HG03108 (cell line): ENCODE measurements around the gene PRDM16.

Experiments
- ATAC-seq: cut with Tn5 transposase; IDR thresholded peaks from one replicate; pipeline ENCODE4 v1.9.1; 2021; ENCODE audit warnings: moderate library complexity; ENCODE audit not compliant: unreplicated experiment

Gene PRDM16

DNA sequence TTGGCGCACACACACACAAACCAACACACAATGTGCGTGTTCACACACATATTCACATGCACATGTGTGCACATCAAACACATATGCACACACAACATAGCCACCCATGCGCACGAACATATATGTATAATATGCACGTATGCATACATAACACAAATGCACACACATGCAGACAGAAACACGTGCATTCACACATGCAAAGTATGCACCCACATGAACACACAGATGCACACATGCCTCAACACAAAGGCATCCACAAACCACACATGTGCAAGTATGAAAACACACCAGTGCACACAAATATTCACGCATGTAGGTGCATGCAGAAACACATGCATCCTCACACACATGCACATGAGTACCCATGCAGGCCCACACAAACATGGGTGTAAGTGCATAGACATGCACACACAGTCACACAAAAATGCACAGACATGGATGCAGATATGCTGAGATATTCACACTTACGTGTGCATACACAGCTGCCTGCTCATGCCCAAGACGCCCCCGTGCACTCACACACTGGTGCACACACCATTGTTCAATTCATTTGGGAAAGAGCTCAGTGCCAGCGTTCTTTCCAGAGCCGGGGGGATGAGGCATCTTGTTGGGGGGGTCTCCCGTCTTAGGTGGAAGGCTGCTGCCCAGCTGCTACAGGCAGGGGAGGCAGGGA lies 332.7 kb downstream of the PRDM16 start:
- ATAC-seq = no peak

DNA sequence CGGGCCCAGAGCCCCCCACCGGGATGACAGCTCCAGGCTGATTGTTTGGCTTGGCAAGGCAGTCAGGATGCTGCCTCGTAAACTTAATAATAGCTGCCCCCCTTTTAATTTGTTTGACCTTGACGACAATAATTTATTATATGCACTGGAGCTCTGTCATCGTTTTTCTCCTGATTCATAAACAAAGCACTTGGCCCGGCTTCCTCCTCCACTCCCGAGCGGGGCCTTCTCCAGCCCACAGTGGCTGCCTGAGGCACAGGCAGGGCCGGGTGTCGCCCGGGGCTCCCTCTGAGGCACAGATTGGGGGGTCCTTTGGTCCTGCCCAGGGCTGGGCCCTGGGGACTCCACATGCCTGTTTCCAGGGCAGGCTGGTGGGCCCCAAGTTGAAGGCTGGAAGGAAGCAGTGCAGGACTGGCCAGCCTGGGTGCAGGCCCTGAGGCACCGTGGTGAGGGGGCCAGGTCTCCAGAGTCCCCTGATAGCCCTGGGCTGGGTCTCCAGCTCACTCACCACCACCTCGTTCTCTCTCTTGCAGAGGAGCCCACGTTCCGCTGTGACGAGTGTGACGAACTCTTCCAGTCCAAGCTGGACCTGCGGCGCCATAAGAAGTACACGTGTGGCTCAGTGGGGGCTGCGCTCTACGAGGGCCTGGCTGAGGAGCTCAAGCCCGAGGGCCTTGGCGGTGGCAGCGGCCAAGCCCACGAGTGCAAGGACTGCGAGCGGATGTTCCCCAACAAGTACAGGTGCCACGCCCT lies 333.4 kb downstream of the PRDM16 start:
- ATAC-seq = no peak

DNA sequence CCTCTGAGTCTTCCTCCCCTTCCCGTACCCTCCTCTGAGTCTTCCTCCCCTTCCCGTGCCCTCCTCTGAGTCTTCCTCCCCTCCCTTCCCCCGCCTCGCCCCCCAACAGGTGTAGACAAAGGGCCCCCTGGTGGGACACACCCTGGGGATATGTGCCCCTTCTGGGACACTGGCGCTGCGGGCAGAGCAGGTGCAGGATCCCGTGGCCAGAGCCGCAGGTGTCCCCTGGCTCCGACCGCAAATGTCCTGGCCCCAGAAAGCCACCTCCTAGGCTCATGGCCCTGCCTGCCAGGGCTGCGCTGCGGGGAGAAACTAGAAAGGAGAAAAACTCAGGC lies 334.0 kb downstream of the PRDM16 start:
- no peak for ATAC-seq

DNA sequence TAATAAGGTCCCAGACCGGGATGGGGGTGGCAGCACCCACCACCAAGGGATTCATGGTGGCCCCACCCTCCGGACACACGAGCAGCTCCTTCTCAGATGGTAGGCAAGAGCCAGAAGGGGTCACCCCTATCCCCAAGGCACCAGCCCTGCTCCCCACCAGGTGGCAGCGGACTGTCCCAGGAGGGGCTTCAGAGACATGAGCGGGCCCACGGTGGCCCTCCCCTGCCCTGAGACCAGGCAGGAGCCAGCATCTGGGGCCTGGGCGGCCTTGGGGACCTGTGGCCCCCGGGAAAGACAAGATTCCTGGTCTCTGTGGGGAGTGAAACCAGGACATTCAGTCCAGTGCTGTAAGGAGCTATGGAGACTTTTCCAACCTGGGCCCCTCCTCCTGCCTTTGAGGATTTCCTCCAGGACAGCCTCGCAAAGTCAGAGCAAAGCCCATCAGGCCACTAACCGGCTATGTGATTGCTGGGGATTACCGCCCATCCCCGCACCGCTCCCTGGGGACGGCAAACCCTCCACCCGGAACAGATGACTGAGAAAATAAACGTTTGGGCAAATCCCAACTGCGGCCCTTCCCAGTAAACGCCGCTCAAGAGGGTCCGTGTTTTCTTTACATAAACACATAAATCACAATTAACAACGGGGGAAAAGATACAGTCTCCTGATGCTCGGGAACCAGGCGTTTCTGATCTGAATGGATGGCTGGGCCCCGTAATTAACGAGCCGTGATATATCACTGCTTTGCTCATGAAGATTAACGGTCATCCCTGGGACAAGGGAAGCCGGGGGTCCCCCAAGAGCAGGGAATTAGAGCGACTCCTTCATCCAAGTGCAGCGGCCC lies 334.6 kb downstream of the PRDM16 start:
- ATAC-seq = no peak

DNA sequence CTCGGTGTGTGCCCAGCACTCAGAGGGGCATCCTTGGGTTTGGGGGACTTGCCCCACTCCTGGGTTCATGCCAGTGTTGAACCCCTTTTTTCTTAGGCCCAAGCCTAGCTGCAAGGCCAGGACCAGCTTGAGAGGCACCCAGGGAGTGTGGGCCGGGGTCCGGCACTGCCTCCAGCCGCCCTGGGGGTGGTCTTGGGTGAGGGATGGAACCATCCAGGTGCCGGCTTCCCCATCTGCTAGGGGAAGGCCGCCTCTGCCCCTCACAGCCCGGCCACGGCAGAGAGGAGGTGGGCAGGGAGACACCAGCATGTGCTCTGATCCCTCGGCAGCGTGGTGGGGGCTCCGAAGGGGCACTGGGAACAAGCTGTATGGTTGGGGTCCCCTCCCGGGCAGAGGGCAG lies 335.3 kb downstream of the PRDM16 start:
- no peak for ATAC-seq

DNA sequence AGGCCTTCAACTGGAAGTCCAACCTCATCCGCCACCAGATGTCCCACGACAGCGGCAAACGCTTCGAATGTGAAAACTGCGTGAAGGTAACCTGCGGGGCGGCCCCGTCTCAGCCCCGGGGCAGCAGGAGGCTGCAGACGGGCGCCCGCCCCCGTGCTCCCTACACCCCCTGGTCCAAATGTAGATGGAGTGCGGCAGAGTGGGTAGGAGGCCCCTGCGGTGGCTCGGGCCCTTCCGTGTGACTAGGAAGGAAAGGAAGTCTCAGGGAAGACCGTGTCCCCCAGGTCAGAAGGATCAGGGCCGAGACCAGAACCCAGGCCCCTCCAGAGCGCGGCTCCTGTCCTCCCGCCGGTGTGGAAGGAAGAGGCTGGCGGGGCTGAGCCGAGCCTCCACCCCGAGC lies 335.8 kb downstream of the PRDM16 start:
- no peak for ATAC-seq

DNA sequence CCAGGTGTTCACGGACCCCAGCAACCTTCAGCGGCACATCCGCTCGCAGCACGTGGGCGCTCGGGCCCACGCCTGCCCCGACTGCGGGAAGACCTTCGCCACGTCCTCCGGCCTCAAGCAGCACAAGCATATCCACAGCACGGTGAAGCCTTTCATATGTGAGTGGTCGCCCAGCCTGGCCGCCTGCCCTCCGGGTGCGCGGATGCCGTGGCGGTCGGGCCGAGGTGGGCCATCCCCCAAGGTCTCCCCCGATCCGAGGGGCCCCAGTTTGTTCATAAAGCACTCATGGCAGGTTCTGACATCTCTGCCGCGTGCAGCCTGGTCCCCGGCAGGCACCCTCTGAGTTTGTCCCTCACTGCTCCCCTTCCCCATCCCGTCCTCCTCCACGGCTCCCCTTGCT lies 336.5 kb downstream of the PRDM16 start:
- ATAC-seq = no peak

DNA sequence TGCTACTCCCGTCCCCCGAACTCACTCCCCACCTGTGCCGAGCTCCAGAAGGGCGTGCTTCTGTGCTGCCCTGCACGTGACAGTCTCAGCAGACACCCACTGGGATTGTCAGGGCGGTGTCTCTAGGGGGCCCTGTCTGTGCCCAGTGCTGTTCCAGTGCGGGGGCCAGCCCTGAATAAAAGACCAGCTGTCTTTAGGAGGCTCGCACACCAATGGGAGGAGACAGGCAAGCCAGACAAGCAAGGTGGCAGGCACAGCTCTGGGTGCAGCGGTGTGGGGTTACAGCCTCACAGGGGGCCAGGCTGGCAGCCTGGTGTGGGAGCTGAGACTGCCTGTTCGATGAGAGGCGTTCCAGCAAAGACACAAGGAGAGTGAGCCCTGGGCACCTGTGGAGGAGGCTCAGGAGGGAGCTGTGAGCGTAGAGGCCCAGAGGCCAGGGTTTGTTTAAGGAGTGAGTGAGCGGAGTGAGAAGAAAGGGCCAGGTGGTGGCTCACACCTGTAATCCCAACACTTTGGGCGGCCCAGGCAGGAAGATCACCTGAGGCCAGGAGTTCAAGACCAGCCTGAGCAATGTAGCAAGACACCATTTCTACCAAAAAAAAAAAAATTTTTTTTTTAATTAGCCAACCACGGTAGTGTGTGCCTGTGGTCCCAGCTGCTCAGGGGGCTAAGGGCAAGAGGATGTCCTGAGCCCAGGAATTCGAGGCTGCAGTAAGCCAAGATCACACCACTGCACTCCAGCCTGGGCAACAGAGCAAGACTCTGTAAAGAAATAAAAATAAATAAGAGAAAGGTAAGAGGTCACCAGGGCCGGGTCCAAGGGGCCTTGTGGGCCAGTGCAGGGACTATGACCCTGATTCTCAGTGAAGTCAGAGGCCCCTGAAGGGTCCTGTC lies 337.2 kb downstream of the PRDM16 start:
- ATAC-seq = no peak

DNA sequence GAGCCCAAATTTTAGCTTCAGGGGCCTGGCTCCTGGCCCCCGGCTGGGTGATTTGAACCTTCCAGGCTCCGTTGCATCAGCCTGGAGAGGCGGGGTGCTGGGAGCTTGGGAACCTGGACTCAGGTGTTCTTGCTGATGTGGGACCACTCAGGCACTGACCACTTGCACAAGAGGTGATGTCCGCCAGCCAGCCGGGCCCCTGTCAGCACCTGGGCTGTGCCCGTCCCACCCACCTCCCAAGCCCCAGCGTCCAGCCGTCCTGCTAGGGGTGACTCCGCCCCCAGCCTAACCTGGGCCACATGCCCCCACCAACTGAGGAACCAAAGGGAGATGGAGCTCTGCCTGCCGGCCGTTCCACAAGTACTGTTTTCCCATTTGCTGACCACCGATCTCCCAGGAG lies 338.0 kb downstream of the PRDM16 start:
- no peak for ATAC-seq

DNA sequence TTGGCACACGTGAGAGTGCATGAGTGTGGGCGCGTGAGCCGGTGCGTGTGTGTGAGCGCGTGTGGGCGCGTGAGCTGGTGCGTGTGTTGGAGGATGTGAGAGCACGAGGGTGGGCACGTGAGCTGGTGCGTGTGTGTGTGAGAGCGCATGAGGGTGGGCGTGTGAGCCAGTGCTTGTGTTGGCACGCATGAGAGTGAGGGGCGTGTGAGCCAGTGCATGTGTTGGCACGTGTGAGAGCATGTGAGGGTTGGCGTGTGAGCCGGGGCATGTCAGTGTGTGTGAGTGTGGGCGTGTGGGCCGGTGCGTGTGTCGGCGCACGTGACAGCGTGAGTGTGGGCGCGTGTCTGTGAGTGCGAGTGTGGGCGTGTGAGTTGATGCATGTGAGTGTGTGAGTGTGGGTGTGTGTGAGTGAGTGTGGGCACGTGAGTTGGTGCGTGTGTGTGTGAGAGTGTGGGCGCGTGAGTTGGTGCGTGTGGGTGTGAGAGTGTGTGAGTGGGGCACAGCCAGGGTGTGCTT lies 339.8 kb downstream of the PRDM16 start:
- no peak for ATAC-seq

DNA sequence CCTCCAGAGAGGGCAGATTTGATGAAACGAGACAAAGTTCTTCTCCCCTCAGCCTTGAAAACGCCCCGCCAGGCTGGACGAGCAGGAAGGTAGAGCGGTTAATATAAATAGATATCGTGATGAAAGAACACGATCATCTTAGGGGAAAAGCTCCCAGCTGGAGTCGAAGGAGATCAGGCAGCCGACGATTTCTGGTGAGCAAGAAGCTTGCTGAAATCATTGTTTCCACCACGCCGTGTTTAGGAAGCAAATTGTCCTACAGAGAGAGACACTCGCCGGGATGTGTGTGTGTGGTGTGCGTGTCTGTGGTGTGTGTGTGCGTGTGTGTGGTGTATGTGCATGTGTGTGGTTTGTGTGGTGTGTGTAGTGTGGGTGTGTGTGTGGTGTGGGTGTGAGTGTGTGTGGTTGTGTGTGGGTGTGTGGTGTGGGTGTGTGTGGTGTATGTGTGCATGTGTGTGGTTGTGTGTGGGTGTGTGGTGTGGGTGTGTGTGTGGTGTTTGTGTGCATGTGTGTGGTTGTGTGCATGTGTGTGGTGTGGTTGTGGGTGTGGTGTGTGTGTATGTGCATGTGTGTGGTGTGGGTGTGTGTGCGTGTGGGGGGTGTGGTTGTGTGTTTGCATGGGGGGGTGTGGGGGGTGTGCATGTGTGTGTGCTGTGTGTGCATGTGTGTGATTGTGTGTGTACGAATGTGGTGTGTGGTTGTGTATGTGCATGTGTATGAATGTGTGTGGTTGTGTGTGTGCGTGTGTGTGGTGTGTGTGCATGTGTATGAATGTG lies 340.6 kb downstream of the PRDM16 start:
- no peak for ATAC-seq

DNA sequence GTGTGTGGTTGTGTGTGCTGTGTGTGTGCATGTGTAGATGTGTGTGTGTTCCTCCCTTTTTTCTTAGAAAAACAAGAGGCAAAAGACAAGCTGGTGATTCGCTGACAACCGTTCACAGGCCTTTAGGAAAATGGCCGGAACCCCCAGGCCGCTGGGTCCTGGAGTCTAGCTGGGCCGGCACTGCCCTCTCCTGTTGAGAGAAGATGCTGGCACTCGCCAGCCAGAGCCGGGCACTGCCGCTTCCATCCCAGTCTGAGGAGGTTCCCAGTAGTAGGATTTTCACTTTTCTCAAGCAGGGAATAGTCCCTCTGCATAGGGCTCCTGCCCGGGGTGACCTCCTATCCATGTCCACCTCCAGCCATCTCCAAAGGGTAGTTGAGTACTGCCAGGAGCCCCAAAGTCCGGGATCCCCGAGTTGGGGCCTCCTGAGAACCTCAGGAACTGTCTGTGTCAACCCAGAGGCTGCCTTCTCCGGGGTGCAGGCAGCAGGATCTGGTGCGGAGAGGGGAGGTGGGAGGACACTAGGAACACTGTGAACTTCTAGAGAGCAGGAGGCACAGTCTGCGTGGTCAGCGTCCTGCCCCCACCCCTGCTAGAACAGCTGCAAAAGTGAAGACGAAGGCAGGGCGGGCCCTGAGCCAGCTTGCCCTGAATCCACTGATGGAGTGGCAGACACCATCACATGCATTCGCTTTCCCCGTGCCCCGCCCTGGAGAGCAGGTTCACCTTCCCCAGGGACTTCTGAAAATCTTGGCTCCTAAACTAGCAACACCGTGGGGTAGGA lies 341.3 kb downstream of the PRDM16 start:
- ATAC-seq = no peak

DNA sequence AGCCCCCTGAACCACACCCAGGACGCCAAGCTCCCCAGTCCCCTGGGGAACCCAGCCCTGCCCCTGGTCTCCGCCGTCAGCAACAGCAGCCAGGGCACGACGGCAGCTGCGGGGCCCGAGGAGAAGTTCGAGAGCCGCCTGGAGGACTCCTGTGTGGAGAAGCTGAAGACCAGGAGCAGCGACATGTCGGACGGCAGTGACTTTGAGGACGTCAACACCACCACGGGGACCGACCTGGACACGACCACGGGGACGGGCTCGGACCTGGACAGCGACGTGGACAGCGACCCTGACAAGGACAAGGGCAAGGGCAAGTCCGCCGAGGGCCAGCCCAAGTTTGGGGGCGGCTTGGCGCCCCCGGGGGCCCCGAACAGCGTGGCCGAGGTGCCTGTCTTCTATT lies 342.8 kb downstream of the PRDM16 start:
- ATAC-seq = no peak

DNA sequence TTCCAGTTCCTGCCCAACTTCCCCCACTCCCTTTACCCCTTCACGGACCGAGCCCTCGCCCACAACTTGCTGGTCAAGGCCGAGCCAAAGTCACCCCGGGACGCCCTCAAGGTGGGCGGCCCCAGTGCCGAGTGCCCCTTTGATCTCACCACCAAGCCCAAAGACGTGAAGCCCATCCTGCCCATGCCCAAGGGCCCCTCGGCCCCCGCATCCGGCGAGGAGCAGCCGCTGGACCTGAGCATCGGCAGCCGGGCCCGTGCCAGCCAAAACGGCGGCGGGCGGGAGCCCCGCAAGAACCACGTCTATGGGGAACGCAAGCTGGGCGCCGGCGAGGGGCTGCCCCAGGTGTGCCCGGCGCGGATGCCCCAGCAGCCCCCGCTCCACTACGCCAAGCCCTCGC lies 343.4 kb downstream of the PRDM16 start:
- no peak for ATAC-seq

DNA sequence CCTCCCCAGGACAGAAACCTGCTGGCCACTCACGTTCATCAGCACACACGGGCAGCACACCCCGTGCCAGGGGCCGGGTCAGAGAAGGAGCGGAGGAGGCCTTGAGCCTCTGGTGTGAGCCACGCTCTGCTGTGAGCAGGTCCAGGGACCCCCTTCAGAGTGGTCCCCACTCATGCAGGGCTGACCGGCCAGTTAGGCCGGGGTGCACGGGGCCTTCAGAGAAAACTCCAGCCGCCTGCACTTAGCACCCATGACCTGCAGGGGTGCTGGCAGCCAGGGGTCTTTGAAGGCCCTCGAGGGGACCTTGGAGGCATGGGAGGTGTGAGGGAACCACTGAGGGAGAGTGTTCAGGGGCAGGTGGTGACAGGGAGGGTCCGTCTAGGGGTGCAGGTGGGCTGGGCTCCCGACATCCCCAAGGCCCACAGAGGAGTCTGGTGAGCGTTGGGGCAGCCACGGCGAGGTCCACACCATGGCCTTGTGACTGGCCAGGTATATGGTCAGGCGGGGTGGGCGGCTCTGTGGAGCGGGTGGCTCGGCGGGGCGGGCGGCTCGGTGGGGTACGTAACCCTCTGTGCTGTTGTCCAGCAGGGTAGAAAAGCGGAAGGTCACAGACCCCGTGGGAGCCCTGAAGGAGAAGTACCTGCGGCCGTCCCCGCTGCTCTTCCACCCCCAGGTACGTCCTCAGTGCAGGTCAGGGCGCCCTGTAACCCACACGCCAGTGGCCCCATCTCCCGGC lies 345.1 kb downstream of the PRDM16 start:
- no peak for ATAC-seq

DNA sequence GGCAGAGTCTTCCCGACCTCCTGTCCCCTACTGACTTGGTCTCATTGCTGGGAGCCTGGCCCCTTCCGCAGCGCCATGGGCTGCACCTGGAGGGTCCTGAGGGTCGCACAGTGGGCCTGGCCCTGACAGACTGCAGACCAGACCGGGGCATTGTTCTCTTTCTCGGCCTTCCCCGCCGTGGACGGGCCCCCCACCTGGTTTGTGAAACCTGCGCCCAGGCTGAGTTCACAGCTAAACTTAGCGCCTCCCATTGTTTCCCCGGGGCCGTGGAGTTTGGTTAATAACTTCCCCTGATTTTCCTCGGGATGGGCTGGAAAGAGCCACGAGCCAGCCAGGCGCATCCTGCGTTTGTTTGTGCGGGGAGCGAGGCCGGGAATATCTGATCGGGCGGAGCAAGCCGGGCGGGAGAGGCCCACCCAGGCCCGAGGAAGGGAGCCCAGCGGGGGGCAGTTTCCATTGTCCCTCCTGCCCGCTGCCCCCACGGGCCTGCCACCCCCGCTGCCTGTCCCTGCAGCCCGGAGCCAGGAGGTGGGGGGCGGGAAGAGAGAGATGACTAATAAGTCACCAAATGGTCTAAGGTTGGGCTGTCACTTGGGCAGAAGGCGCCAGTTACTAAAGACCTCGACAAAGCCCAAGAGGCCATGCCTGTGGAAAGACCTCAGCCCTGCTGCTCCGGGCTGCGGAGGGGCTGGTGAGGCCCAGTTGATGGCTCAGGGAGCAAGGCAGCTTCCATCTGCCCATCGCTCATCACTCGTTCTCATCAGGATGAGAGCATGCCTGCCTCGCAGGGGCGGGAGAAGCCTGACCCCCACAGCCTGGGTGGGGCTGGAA lies 346.5 kb downstream of the PRDM16 start:
- ATAC-seq = no peak

DNA sequence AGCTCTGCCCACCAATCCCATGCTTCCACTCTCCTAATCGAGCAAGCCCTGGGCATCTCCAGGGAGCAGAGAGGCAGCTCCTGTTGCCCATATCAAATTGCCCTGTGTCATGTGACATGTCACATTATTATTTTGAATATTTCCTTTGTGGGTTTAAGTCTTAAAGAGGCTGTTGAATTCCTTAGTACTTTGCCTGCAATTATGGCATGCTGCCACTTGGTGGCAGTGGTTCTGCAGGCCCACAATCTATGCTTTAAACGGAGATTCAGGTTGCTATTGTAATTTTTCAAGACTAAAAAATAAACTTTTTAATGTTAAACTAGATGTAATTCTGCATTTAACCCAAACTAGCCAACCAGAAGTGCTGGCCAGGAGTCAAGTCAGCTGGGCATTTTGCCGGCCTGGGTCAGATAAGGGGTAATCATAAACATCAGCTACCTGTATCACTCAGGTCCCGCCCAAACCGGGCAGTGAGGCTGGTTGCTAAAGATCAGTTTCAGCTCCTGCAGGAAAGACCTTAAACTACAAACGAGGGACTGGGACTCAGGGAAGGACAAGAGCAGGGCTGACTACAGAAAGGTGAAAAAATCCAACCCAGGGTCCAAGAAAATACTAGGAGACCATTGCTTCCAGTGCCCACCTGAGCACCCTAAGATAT lies 348.2 kb downstream of the PRDM16 start:
- ATAC-seq = no peak
